ENCODE results near the gene MOV10L1. TPM values are rescaled to one million over a fixed set of nuclear protein-coding genes. Genes with fewer than 3 reads are reported as not detected.

Gene MOV10L1
- total RNA-seq, 4 donors from 2014 or later: 0.25 TPM; not detected in 3

- TF ChIP-seq CTCF (IDR thresholded peaks at IDR 0.05 in 4 of 5, conservative IDR thresholded peaks at IDR 0.05 in 1 of 5): no peak
- no peak for TF ChIP-seq POLR2A (IDR thresholded peaks at IDR 0.05)
- Histone ChIP-seq H3K36me3 (no peaks in the 10 kb centered on the region), H3K27me3 (peaks cover 2 to 14% (median 6%) of the 10 kb centered on the region in 3 donors), H3K27ac (no peak overlapping the region), H3K4me3 (no peak overlapping the region), H3K9me3 (no peaks in the 10 kb centered on the region), H3K4me1 (no peaks in the 10 kb centered on the region)
- ATAC-seq (no peak), DNase-seq (no peak)
- in situ Hi-C loops (cut with MboI; ENCODE audit: low sequenced_read_pairs in 4 of 4) (no loop called here), intact Hi-C loops (cut with DNase I; ENCODE audit: low total_unique reads) (no loop called here)
These were observed 68.0 kb downstream of the MOV10L1 start for GRCh38 chr22:50157709-50158375.

- H3K27ac ChIP-seq: no peak overlapping the region
- H3K4me1 ChIP-seq: no peaks in the 10 kb centered on the region
- no peak for ATAC-seq
- in situ Hi-C loops (cut with MboI; ENCODE audit: low sequenced_read_pairs in 4 of 4): no loop called here
- H3K4me3 ChIP-seq: no peak overlapping the region
- peaks cover 2 to 14% (median 6%) of the 10 kb centered on the region in 3 donors for H3K27me3 ChIP-seq
- DNase-seq: no peak
- intact Hi-C loops (cut with DNase I; ENCODE audit: low total_unique reads): no loop called here
- no peak for TF ChIP-seq POLR2A (IDR thresholded peaks at IDR 0.05)
- TF ChIP-seq CTCF (IDR thresholded peaks at IDR 0.05 in 4 of 5, conservative IDR thresholded peaks at IDR 0.05 in 1 of 5): no peak
- H3K36me3 ChIP-seq: no peaks in the 10 kb centered on the region
- no peaks in the 10 kb centered on the region for H3K9me3 ChIP-seq
These were observed 71.1 kb downstream of the MOV10L1 start for GRCh38 chr22:50160947-50161346.

- no peak for ATAC-seq
- no peak overlapping the region for H3K27ac ChIP-seq
- DNase-seq: no peak
- intact Hi-C loops (cut with DNase I; ENCODE audit: low total_unique reads): no loop called here
- peaks cover 2 to 14% (median 6%) of the 10 kb centered on the region in 3 donors for H3K27me3 ChIP-seq
- no peak for TF ChIP-seq POLR2A (IDR thresholded peaks at IDR 0.05)
- TF ChIP-seq CTCF (IDR thresholded peaks at IDR 0.05 in 4 of 5, conservative IDR thresholded peaks at IDR 0.05 in 1 of 5): no peak
- no peaks in the 10 kb centered on the region for H3K36me3 ChIP-seq
- no peak overlapping the region for H3K4me3 ChIP-seq
- H3K4me1 ChIP-seq: no peaks in the 10 kb centered on the region
- H3K9me3 ChIP-seq: no peaks in the 10 kb centered on the region
- in situ Hi-C loops (cut with MboI; ENCODE audit: low sequenced_read_pairs in 4 of 4): no loop called here
These were observed 71.9 kb downstream of the MOV10L1 start for GRCh38 chr22:50161508-50162390.

- intact Hi-C loops (cut with DNase I; ENCODE audit: low total_unique reads): no loop called here
- no peak for TF ChIP-seq CTCF (IDR thresholded peaks at IDR 0.05 in 4 of 5, conservative IDR thresholded peaks at IDR 0.05 in 1 of 5)
- peaks cover 2 to 14% (median 6%) of the 10 kb centered on the region in 3 donors for H3K27me3 ChIP-seq
- DNase-seq (no peak), ATAC-seq (no peak)
- no peaks in the 10 kb centered on the region for H3K9me3 ChIP-seq
- in situ Hi-C loops (cut with MboI; ENCODE audit: low sequenced_read_pairs in 4 of 4): no loop called here
- no peak overlapping the region for H3K4me3 ChIP-seq
- no peak overlapping the region for H3K27ac ChIP-seq
- no peaks in the 10 kb centered on the region for H3K4me1 ChIP-seq
- no peaks in the 10 kb centered on the region for H3K36me3 ChIP-seq
These were observed 72.7 kb downstream of the MOV10L1 start for GRCh38 chr22:50162391-50162956.

All from gastrocnemius medialis (tissue), 4 donors.